A549 (cell line): ENCODE measurements around the gene CYP2D6. TPM values are rescaled to one million over a fixed set of nuclear protein-coding genes. Genes with fewer than 3 reads are reported as not detected.
A peak's percentile ranks its signal among the peaks of the same experiment; 100 is the strongest.

ENCODE experiments used
- ATAC-seq, 2 experiments: fragments of 200-7000 bp in 1 of 2; fragments of >200 bp in 1 of 2; cut with Nextera tagmentation in 1 of 2; cut with Tn5 transposase in 1 of 2; 3 replicates each; pipeline versions ENCODE4 v1.8.0 to v1.9.1; 2018 to 2020; ENCODE audit warnings: mild to moderate bottlenecking in 1 of 2, moderate library complexity in 1 of 2
- CTCF ChIA-PET: fragments of 300-600 bp; sonication (Branson Sonifier 250); formaldehyde crosslinking; extraction: SDS; loops from one replicate; lab custom pipeline; 2021; ENCODE audit warnings: antibody characterized with exemption, inconsistent platforms; lab: Yijun Ruan, JAX
- POLR2A ChIA-PET: fragments of 350-600 bp; formaldehyde crosslinking; extraction: SDS; loops from one replicate; lab custom pipeline; 2021; ENCODE audit warnings: antibody characterized with exemption, inconsistent platforms; lab: Yijun Ruan, JAX
- DNase-seq, 2 experiments: peaks; one replicate each; pipeline versions ENCODE4 v3.0.0 to v3.0.0-alpha.2; 2011 to 2016; ENCODE audit warnings: low read depth in 1 of 2, low spot score in 1 of 2
- FAIRE-seq: peaks from 2 replicates; lab custom pipeline; 2011; peaks lifted over from hg19 to GRCh38; lab: Jason Lieb, UNC
- H3K27ac ChIP-seq, 2 experiments: fragments of >200 bp; sonication (Bioruptor Twin); formaldehyde crosslinking; 3 replicates each; pipeline ENCODE4 v1.5.1; 2016 to 2017
- H3K4me1 ChIP-seq: fragments of >200 bp; sonication (Bioruptor Twin); formaldehyde crosslinking; 3 replicates; pipeline ENCODE4 v1.6.1; 2016
- H3K4me2 ChIP-seq: fragments of >200 bp; sonication (Bioruptor Twin); formaldehyde crosslinking; 3 replicates; pipeline ENCODE4 v1.6.1; 2016
- H3K4me3 ChIP-seq: fragments of >200 bp; sonication (Bioruptor Twin); formaldehyde crosslinking; 3 replicates; pipeline ENCODE4 v1.5.1; 2016
- H3K9me3 ChIP-seq: fragments of >200 bp; sonication (Bioruptor Twin); formaldehyde crosslinking; 3 replicates; pipeline ENCODE4 v1.6.1; 2016
- CBX8 ChIP-seq: fragments of 200-600 bp; sonication (generic); IDR thresholded peaks from 2 replicates; pipeline ENCODE4 v1.6.1; 2016
- CHD2 ChIP-seq: fragments of 150-350 bp; IDR thresholded peaks from 2 replicates; pipeline ENCODE4 v1.6.1; 2014; ENCODE audit warnings: low read length; ENCODE audit not compliant: partially characterized antibody
- CHD4 ChIP-seq: fragments of 200-600 bp; sonication (generic); IDR thresholded peaks from 2 replicates; pipeline ENCODE4 v1.6.1; 2016; ENCODE audit warnings: antibody characterized with exemption, mild to moderate bottlenecking, borderline replicate concordance
- EP300 ChIP-seq, 2 experiments: fragments of >200 bp; sonication (Bioruptor Twin); formaldehyde crosslinking; IDR thresholded peaks; 2 replicates in 1 of 2; 3 replicates in 1 of 2; pipeline ENCODE4 v1.6.1; 2016 to 2017
- ESRRA ChIP-seq: fragments of 150-350 bp; IDR thresholded peaks from 2 replicates; pipeline ENCODE4 v1.6.1; 2014; ENCODE audit warnings: mild to moderate bottlenecking, low read length, borderline replicate concordance
- HDAC2 ChIP-seq: fragments of 200-600 bp; sonication (generic); IDR thresholded peaks from 2 replicates; pipeline ENCODE4 v1.6.1; 2016
- HOXB5 ChIP-seq: fragments of 250-450 bp; sonication (Bioruptor Pico); IDR thresholded peaks from 2 replicates; pipeline ENCODE4 v1.5.0; 2020; ENCODE audit warnings: mild to moderate bottlenecking, moderate library complexity
- KDM5A ChIP-seq: fragments of 200-600 bp; sonication (generic); IDR thresholded peaks from 2 replicates; pipeline ENCODE4 v1.6.1; 2016; ENCODE audit warnings: antibody characterized with exemption, mild to moderate bottlenecking
- NPAS2 ChIP-seq: fragments of 250-450 bp; sonication (Bioruptor Pico); IDR thresholded peaks from 2 replicates; pipeline ENCODE4 v1.8.0; 2022; ENCODE audit warnings: mild to moderate bottlenecking, moderate library complexity, borderline replicate concordance
- PHF8 ChIP-seq: fragments of 200-600 bp; sonication (generic); IDR thresholded peaks from 2 replicates; pipeline ENCODE4 v1.6.1; 2016; ENCODE audit warnings: low read depth, mild to moderate bottlenecking, antibody characterized with exemption, moderate library complexity, borderline replicate concordance
- POLR2A ChIP-seq: IDR thresholded peaks from 2 replicates; pipeline ENCODE4 v1.6.1; 2012; ENCODE audit warnings: mild to moderate bottlenecking, low read length
- RAD21 ChIP-seq, 2 experiments: fragments of >200 bp in 1 of 2; sonication (Bioruptor Twin) in 1 of 2; formaldehyde crosslinking in 1 of 2; IDR thresholded peaks in 1 of 2; conservative IDR thresholded peaks in 1 of 2; 2 replicates in 1 of 2; 3 replicates in 1 of 2; pipeline ENCODE4 v1.6.1; 2012 to 2018; ENCODE audit warnings: inconsistent platforms in 1 of 2
- RNF2 ChIP-seq: fragments of 200-600 bp; sonication (generic); IDR thresholded peaks from 2 replicates; pipeline ENCODE4 v1.6.1; 2016; ENCODE audit warnings: low read depth, mild to moderate bottlenecking, antibody characterized with exemption, moderate library complexity, borderline replicate concordance
- SMC3 ChIP-seq: fragments of >200 bp; sonication (Bioruptor Twin); formaldehyde crosslinking; IDR thresholded peaks from 3 replicates; pipeline ENCODE4 v1.6.1; 2018; ENCODE audit warnings: inconsistent platforms
- TFCP2L1 ChIP-seq: fragments of 250-450 bp; sonication (Bioruptor Pico); IDR thresholded peaks from 2 replicates; pipeline ENCODE4 v1.5.0; 2021; ENCODE audit warnings: mild to moderate bottlenecking
- TP53 ChIP-seq: fragments of 250-450 bp; sonication (Bioruptor Pico); IDR thresholded peaks from 2 replicates; pipeline ENCODE4 v1.5.0; 2021; ENCODE audit warnings: mild to moderate bottlenecking, moderate library complexity
- ZNF302 ChIP-seq: fragments of 250-450 bp; sonication (Bioruptor Pico); IDR thresholded peaks from 2 replicates; pipeline ENCODE4 v1.9.0; 2021; ENCODE audit warnings: inconsistent platforms, mild to moderate bottlenecking, moderate library complexity
- WGBS: methylation state at CpG from one replicate; pipeline ENCODE4 v1.1.6; 2017; ENCODE audit errors: missing lambda C conversion rate; 5-methylcytosine and 5-hydroxymethylcytosine counted together
- polyA plus RNA-seq, 4 experiments: library from polyadenylated mRNA; depleted of rRNA in 3 of 4; stranded (reverse); fragments of >200 nt; fragmentation: RNase III in 1 of 4; extraction: RNeasy Plus Mini Kit Qiagen cat#74134 plus additional on column Dnase treatment in 1 of 4; gene quantifications; 2 replicates in 3 of 4; 3 replicates in 1 of 4; pipeline ENCODE4 v1.2.3, GENCODE V29; 2011 to 2017
- TF ChIP-seq, protein P1 (sequence below): fragments of 450-650 bp; IDR thresholded peaks from 2 replicates; pipeline ENCODE4 v1.6.1; 2014; ENCODE audit warnings: antibody characterized with exemption
- TF ChIP-seq, protein P2 (sequence below): IDR thresholded peaks from 2 replicates; pipeline ENCODE4 v1.6.1; 2012
- TF ChIP-seq, protein P3 (sequence below): IDR thresholded peaks from 2 replicates; pipeline ENCODE4 v1.6.1; 2012; ENCODE audit warnings: low read depth, borderline replicate concordance
- TF ChIP-seq, protein P4 (sequence below): fragments of >200 bp; sonication (Bioruptor Twin); formaldehyde crosslinking; IDR thresholded peaks from 3 replicates; pipeline ENCODE4 v1.5.1; 2016
- TF ChIP-seq, protein P5 (sequence below): fragments of 250-450 bp; sonication (Bioruptor Pico); IDR thresholded peaks from 2 replicates; pipeline ENCODE4 v1.5.0; 2021; ENCODE audit warnings: mild to moderate bottlenecking, moderate library complexity, borderline replicate concordance

The CYP2D6 gene
- polyA plus RNA-seq, 2 of the 4 experiments (the other 2 are of a cell fraction) = 0.59 to 0.63 TPM

DNA sequence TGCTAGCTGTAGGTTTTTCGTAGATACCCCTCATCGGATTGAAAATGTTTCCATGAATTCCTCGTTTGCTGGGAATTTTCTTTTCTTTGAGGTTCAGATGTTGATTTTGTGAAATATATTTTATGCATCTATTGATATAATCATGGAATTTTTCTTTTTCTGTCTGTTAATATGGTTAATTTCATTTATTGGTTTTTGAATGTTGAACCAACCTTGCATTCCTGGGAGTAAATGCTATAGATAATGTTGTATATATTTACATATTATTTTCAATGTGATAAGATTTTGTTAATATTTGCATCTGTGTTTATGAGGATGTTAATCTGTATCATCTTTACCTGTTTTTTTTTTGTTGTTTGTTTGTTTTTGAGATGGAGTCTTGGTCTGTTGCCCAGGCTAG lies 29.4 kb downstream of the CYP2D6 start (continued):
- TF ChIP-seq ESRRA = no peak
- no peak for TF ChIP-seq HDAC2

DNA sequence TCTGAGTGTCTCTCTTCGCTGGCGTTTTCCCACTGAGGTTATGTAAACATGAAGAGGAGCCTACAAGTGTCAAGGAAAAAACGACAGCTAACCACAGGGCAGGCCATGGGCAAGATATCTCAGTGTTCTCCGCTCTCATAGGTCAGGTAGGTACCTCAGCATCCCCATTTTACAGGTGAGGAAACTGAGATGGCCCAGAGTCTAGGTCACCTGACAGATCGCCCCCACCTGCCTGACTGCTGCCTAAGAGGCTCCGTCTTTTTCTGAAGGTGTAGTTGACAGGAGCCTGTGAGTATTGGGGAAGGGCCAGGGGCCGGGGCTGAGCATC lies 39.2 kb downstream of the CYP2D6 start:
- H3K9me3 ChIP-seq = peaks cover 7% of the 10 kb centered on the region; the same call in 1 of the 3 replicates
- ChIA-PET CTCF (interaction anchor here (0.7 to 2.9 kb wide), 29 partner anchors 11 to 458 kb away, joined by 3 to 32 read pairs (median 4); partner anchors contain the start of gene SMDT1), POLR2A (interaction anchor here (1.3 to 2.4 kb wide), 3 partner anchors 12 to 93 kb away, joined by 3 to 18 read pairs (median 4); partner anchors contain the start of genes SMDT1 and WBP2NL)
- H3K4me3 ChIP-seq = peak overlapping the region; percentile 56
- DNase-seq (no peak), ATAC-seq (peak in 1 of 2 experiments; percentile 1; a peak in 1 of 6 replicates), FAIRE-seq (no peak)
- peak overlapping the region; percentile 97 for H3K4me2 ChIP-seq
- H3K27ac ChIP-seq = peak overlapping the region; percentile 72 to 89
- H3K4me1 ChIP-seq = peaks cover 4% of the 10 kb centered on the region; the same call in 1 of the 3 replicates
- TF ChIP-seq, protein P1, sequence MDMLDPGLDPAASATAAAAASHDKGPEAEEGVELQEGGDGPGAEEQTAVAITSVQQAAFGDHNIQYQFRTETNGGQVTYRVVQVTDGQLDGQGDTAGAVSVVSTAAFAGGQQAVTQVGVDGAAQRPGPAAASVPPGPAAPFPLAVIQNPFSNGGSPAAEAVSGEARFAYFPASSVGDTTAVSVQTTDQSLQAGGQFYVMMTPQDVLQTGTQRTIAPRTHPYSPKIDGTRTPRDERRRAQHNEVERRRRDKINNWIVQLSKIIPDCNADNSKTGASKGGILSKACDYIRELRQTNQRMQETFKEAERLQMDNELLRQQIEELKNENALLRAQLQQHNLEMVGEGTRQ = no peak
- TF ChIP-seq RNF2 = no peak
- TF ChIP-seq ZNF302 (CRISPR knock-in tag) = no peak
- no peak for TF ChIP-seq CHD4
- TF ChIP-seq ESRRA = no peak
- WGBS = 41% methylated on average over 7 of the region's 7 CpGs

DNA sequence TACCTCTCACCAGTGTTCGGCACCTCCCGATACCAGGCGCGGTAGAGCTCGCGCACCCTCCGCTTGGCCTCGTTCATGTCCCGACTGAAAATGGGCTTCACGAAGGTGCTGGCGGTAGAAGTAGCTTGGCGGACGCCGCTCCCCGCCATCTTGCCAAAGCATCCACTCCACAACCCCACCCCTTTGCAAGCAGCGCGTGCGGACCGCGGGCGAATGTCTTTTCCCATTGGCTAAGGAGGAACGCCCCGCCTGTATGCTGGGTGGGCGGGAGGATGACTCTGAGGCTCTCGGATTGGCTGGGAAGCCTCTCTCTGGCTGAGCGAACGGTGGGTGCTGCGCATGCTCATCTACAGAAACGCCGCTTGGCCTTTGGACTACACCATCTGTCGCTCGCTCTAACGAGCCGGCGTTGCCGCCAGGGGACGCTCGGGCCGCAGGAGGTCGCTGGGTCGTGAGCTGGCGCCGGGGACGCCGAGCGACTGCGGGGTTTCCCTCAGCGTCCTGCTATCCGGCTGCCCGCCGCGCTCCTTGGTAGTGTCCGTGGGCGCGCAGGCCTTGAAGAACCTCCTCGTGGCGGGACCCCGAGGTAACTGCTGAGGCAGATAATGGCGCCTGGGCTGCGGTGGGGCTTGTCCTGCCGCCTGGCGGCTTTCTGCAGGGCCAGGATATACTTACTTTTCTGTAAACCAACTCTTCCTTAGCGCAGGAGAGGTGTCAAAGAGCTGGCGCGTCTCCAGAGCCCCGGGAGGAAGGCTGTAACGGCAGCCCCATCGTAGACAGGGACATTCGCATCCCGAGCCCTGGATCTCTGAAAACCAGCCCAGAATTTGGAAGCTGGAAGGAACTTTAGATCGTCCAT lies 39.8 kb downstream of the CYP2D6 start, which contains the start of gene NDUFA6:
Gene NDUFA6 (minus strand): TSS at position 177 of the 859 bp plus-strand sequence. CDS start 28 bp downstream, at position 149.
- peak; percentile 96 to 98 for ATAC-seq
- H3K4me3 ChIP-seq = peak within 1 kb of the TSS; percentile 70
- ChIA-PET CTCF (interaction anchor here (0.7 to 2.9 kb wide), 35 partner anchors 11 to 459 kb away, joined by 3 to 32 read pairs (median 3); partner anchors contain the start of gene SMDT1), POLR2A (interaction anchor here (0.9 to 2.4 kb wide), 5 partner anchors 11 to 347 kb away, joined by 3 to 18 read pairs (median 3); partner anchors contain the start of genes SMDT1 and WBP2NL)
- TF ChIP-seq, protein P2, sequence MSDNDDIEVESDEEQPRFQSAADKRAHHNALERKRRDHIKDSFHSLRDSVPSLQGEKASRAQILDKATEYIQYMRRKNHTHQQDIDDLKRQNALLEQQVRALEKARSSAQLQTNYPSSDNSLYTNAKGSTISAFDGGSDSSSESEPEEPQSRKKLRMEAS = peak; percentile 56
- TF ChIP-seq HOXB5 (CRISPR knock-in tag) (no peak), SMC3 (peak; percentile 92), KDM5A (no peak; the same call in 1 of the 2 replicates), EP300 (IDR thresholded peaks at IDR 0.05) (no peak), TFCP2L1 (CRISPR knock-in tag) (0 out of 2 replicates have a peak, but pooled peaks have one; percentile 9), TP53 (CRISPR knock-in tag) (no peak), HDAC2 (no peak), POLR2A (peak; percentile 88), NPAS2 (CRISPR knock-in tag) (no peak), CHD2 (no peak), CBX8 (no peak), PHF8 (peak; percentile 89), RAD21 (conservative IDR thresholded peaks at IDR 0.05 in 1 of 2, IDR thresholded peaks at IDR 0.05 in 1 of 2) (peak; percentile 65 to 84)
- TF ChIP-seq, protein P3, sequence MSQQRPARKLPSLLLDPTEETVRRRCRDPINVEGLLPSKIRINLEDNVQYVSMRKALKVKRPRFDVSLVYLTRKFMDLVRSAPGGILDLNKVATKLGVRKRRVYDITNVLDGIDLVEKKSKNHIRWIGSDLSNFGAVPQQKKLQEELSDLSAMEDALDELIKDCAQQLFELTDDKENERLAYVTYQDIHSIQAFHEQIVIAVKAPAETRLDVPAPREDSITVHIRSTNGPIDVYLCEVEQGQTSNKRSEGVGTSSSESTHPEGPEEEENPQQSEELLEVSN = peak; percentile 70; the same call in 1 of the 2 replicates
- TF ChIP-seq, protein P4, sequence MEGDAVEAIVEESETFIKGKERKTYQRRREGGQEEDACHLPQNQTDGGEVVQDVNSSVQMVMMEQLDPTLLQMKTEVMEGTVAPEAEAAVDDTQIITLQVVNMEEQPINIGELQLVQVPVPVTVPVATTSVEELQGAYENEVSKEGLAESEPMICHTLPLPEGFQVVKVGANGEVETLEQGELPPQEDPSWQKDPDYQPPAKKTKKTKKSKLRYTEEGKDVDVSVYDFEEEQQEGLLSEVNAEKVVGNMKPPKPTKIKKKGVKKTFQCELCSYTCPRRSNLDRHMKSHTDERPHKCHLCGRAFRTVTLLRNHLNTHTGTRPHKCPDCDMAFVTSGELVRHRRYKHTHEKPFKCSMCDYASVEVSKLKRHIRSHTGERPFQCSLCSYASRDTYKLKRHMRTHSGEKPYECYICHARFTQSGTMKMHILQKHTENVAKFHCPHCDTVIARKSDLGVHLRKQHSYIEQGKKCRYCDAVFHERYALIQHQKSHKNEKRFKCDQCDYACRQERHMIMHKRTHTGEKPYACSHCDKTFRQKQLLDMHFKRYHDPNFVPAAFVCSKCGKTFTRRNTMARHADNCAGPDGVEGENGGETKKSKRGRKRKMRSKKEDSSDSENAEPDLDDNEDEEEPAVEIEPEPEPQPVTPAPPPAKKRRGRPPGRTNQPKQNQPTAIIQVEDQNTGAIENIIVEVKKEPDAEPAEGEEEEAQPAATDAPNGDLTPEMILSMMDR = peak; percentile 87
- TF ChIP-seq, protein P5, sequence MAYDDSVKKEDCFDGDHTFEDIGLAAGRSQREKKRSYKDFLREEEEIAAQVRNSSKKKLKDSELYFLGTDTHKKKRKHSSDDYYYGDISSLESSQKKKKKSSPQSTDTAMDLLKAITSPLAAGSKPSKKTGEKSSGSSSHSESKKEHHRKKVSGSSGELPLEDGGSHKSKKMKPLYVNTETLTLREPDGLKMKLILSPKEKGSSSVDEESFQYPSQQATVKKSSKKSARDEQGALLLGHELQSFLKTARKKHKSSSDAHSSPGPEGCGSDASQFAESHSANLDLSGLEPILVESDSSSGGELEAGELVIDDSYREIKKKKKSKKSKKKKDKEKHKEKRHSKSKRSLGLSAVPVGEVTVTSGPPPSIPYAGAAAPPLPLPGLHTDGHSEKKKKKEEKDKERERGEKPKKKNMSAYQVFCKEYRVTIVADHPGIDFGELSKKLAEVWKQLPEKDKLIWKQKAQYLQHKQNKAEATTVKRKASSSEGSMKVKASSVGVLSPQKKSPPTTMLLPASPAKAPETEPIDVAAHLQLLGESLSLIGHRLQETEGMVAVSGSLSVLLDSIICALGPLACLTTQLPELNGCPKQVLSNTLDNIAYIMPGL = 0 out of 2 replicates have a peak, but pooled peaks have one; percentile 43
- H3K9me3 ChIP-seq = peaks cover 7% of the 10 kb centered on the region; the same call in 1 of the 3 replicates
- H3K4me1 ChIP-seq = peaks cover 4% of the 10 kb centered on the region; the same call in 1 of the 3 replicates
- peak; percentile 81 for FAIRE-seq
- DNase-seq = peak; percentile 91 to 98
- peak within 1 kb of the TSS; percentile 97 for H3K4me2 ChIP-seq
- peak within 1 kb of the TSS; percentile 84 to 89 for H3K27ac ChIP-seq
- 2% methylated on average over 13 of the region's 71 CpGs for WGBS
